Measurements from ENCODE around the gene MILR1.
"Not testable (repeated sequence)": the region's sequence is repeated elsewhere in the genome, so short reads cannot be mapped to it uniquely, and the experiment has no call there.

MILR1 gene

GRCh38 chr17:64471440-64471839 is 22.5 kb downstream of the MILR1 start:
- DNase-seq (ENCODE audit: low read depth in 2 of 2) = no peak

GRCh38 chr17:64472564-64472963 is 23.6 kb downstream of the MILR1 start:
- no peak for DNase-seq (ENCODE audit: low read depth in 2 of 2)

- DNase-seq (ENCODE audit: low read depth in 2 of 2) = no peak
Observed at GRCh38 chr17:64477849-64478248, 28.9 kb downstream of the MILR1 start.

DNA sequence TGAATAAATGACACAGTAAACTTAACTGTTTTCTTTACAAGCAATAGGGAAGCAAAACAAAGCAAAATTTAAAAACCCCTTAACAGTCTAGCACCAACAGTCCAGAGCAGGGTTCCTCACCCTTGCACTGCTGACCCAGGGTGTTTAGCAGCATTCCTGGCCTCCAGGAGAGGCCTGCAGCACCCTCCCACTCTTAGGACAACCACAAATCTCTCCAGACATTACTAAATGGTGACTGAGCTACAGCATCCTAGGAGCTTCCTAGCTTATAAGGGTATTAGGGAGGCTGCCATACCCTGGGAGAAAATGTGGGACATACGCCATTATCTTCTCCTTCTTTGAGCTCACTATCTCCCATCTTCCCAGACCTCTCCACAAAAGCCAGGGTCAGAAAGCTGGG is 32.0 kb downstream of the MILR1 start:
- no peak for DNase-seq (ENCODE audit: low read depth in 2 of 2)

- DNase-seq (ENCODE audit: low read depth in 2 of 2) = no peak
Observed at GRCh38 chr17:64484380-64484779, 35.5 kb downstream of the MILR1 start.

GRCh38 chr17:64488301-64488700 is 39.4 kb downstream of the MILR1 start:
- no peak for DNase-seq (ENCODE audit: low read depth in 2 of 2)

GRCh38 chr17:64491034-64491860 is 42.3 kb downstream of the MILR1 start:
- DNase-seq (ENCODE audit: low read depth in 2 of 2) = peak in 1 of 2 experiments; percentile 28

DNA sequence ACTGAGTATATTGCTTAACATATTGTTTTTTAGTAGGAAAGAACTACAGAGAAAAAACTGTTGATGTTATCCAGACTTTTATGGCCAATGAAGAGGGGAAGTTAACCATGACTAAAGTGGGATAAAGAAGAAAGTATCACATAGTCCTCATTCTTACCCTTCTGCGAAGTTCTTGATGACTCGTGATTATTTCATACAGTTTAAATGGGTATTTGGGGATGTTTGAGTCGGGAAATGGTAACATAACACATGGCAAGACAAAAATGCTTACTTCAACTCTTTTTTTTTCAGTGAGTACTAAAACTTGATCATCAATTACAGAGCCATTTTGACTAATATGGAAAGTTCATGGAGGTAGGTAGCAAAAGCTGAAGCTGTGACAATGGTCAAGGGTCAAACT is 43.1 kb downstream of the MILR1 start:
- DNase-seq (ENCODE audit: low read depth in 2 of 2) = no peak

DNA sequence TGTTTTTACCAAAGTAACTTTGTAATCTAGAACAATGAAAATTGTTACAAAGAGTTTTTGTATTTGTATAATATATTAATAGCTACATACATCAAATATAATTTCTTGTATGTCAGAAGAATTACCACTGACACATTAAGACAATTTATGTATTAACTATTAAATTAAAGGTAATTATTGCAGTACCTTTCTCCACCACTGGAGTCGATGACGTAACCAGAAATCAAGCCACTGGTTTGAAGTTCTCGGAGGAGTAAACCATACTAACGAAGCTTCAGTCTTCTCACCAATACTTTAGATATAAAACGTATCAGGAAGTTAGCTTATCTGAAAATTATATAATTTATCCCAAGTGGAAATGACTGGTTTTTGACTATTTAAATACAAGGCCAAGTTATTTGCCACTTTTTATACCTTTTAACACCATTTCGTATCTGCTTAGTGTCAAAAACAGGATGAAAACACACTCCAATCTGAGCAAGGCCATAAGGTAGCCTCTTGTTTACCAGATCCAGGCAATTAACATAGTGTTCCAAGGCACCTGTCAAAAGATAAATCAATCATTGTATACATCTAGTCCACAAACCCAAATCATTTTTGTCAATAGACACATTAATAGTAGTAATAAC is 43.7 kb downstream of the MILR1 start:
- no peak for DNase-seq (ENCODE audit: low read depth in 2 of 2)

DNA sequence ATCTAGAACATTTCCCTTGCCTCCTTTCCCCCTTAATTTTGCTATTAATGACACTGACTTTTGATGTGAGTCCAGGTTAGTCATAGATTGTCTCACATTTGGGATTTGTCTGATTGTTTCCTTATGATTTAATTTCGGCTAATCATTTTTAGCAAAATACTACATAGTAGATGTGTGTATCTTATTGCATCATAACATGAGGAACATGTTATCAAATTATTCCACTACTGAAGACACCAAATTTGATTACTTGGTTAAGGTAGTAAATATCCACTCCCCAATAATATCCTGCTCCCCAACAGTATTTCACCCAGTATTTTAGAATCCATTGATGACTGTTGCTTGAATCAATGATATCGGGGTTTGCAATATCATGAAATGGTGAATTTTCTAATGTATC is 45.2 kb downstream of the MILR1 start:
- DNase-seq (ENCODE audit: low read depth in 2 of 2) = no peak

DNA sequence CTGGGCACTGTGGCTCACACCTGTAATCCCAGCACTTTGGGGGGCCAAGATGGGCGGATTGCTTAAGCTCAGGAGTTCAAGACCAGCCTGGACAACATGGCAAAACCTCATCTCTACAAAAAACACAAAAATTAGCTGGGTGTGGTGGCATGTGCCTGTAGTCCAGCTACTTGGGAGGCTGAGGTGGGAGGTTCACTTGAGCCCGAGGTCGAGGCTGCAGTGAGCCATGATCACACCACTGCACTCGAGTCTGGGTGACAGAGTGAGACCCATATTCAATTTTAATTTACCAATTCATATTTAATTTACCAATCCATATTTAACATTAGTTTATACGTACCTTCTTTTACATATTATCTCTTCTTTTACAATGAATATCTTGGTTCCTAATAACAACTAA is 46.4 kb downstream of the MILR1 start:
- DNase-seq (ENCODE audit: low read depth in 2 of 2) = not testable (repeated sequence)

DNA sequence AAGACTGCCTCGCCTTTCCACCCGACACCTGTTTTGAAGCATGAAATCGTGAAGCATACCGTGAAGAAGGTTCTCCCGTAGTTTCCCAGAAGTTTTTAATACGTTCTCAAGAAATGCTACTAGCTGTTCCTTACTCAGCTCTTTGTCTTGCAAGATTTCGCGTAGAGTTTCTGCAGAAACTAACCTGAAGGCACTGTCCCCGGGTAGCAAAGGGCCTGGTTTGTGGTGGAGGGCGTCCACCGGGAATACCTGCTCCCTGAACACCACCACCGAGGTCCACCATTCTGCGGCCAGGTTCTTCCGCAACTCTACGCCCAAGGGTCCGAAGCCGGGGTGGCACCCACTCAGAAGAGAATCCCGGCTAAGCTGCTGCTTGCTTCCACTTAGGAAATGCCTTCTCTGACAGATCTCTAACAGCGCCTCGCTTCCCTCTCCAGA is 47.5 kb downstream of the MILR1 start:
- no peak for DNase-seq (ENCODE audit: low read depth in 2 of 2)

- DNase-seq (ENCODE audit: low read depth in 2 of 2) = peak; percentile 86 to 90
Observed at GRCh38 chr17:64496786-64497564, 48.1 kb downstream of the MILR1 start, which contains the start of gene POLG2. POLG2 (minus strand) TSS chr17:64497054; CDS start chr17:64496968, 86 bp downstream.

DNA sequence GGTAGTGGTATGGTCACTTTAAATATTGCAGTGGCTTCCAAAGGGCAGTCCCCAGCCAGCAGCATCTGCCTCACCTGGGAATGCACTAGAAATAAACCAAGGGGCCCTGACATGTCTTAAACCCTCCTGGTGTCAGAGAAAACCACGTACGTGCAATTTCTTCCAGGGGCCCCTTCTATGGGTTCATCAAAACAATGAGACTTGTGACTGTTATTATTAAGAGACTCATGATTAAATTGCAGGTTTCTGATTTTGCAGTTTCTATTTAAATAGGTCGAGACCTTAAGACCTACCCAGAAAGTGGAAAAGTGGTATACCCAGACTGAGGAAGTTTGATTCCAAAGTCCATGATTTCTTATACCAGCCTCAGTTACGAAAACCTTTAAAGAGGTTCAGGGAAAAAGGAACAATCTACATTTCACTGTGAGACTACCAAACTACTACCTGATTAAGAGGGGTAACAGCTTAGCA is 48.7 kb downstream of the MILR1 start:
- DNase-seq (ENCODE audit: low read depth in 2 of 2) = no peak

GRCh38 chr17:64498308-64499203 is 49.6 kb downstream of the MILR1 start:
- no peak for DNase-seq (ENCODE audit: low read depth in 2 of 2)

DNA sequence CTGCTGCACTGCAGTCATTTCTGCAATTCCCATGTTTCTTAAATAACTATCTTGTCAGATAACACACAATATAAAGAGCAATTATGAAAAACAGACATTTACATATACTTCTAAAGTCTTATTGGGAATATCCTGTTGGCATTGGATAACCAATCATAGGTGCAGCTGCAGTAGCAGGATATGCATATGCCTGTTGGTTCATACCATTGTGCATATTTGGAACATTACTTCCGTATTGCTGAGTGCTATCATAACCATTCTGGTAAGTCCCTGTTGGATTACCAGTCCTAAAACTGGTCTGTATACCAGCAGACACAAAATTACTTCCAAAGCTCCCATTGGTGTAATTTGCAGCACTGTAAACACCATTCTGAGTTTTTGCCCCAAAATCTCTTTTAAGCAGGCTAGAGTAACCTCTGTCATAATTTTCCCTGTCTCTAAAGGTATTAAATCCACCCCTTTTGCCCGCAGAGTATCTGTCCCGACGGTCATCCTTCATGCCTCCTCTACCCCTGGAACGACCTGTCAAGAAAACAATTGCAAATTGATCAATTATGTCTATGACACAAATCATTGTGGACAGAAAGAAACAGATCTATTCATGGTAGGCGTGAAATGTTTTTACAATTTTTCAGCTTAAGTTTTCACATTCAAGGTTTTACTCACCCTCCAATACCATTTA is 51.0 kb downstream of the MILR1 start:
- DNase-seq (ENCODE audit: low read depth in 2 of 2) = no peak

DNA sequence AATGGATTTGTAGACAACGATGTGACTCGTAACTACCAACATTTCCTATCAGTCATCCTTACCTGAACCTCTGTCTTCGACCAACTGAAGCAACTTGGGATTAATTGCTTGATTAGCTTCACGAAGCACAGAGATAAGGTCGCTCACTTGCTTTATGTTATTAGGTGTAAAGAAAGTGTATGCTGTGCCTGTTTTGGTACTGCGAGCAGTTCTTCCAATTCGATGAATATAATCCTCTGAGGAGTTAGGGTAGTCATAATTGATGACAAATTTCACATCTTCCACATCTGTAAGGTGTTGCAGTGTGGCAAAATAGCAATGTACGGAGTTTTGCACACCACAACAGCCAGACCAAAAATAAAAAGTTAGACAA is 51.6 kb downstream of the MILR1 start:
- no peak for DNase-seq (ENCODE audit: low read depth in 2 of 2)

DNA sequence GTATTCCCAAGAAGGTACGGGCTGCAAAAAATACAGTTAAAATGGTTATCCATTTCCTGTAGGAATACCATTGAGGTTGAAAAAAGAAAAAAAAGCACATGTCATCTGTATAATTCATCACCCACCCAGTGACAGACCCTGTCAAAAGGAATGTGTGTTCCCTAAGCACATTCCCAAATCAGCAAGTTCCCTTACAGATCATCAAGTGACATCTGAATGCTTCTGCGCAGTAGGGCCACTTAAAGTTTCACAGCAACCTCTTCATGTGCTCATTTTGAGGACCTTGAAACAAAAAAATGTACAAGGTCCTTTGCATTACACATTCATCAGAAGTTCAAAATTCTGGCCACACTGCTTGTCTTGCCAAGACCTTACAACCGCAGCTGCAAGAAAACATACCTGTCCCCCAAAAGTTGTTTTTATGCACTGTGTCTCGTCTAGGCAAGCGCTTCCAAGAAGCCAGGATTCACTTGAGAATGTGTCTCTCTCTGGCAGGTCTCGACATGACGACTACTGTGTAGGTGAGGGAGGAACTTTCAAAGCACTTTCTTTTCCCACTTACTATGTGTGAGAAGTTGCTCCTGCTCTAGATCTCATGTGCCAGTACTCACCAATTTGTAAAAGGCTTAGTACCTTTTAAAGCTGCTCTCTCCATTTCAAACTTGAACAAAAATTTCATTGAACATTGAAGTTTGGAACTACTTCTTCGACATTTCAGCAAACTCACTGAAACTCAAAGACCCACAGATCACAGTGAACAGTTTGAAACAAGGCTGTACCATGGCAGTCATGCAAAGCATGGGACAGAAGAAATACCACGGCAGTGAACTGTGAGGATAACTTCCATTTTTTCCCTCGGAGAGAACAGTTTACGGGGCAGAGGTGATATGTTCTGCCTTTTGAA is 52.2 kb downstream of the MILR1 start:
- DNase-seq (ENCODE audit: low read depth in 2 of 2) = no peak

DNA sequence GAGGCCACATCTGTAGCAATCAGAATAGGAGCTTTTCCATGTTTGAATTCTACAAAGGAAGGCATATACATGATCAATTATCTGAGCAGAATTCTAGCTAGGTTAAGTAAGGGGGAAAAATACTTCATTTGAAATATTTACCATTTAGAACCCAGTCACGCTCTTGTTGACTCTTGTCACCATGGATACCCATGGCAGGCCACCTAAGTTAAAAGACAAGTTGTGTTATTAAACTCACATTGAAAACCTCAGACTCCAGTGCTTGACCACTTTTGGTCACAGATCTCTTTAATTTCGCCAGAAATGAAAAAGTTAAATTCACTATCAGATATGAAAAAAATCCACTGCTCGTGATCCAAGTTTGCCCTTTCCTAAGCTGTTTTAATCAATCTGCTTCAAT is 53.1 kb downstream of the MILR1 start:
- DNase-seq (ENCODE audit: low read depth in 2 of 2) = no peak

- DNase-seq (ENCODE audit: low read depth in 2 of 2) = no peak
Observed at GRCh38 chr17:64502809-64503208, 53.9 kb downstream of the MILR1 start.
